HepG2 (cell line): ENCODE data around the gene ATG9A. TPM values are rescaled to one million over a fixed set of nuclear protein-coding genes. Genes with fewer than 3 reads are reported as not detected.

Source experiments
- ARID2 ChIP-seq: sonication (generic); formaldehyde crosslinking; IDR thresholded peaks from 2 replicates; pipeline ENCODE4 v1.8.1; 2022; ENCODE audit warnings: mild to moderate bottlenecking, missing genetic modification reagents, borderline replicate concordance
- ATF5 ChIP-seq: sonication (generic); formaldehyde crosslinking; IDR thresholded peaks from 2 replicates; pipeline ENCODE4 v1.4.0; 2020; ENCODE audit warnings: mild to moderate bottlenecking, low read depth, missing genetic modification reagents
- CBX2 ChIP-seq, 2 experiments: fragments of 200-600 bp in 1 of 2; sonication (generic); formaldehyde crosslinking in 1 of 2; IDR thresholded peaks; 2 replicates each; pipeline versions ENCODE4 v1.7.0 to v1.8.1; 2018 to 2022; ENCODE audit warnings: low read depth in 2 of 2, low read length in 1 of 2, mild to moderate bottlenecking in 1 of 2, missing genetic modification reagents in 1 of 2
- CBX5 ChIP-seq: sonication (generic); formaldehyde crosslinking; IDR thresholded peaks from 2 replicates; pipeline ENCODE4 v1.4.0; 2020; ENCODE audit warnings: missing genetic modification reagents, borderline replicate concordance
- CCAR2 ChIP-seq: fragments of 200-400 bp; formaldehyde crosslinking; optimal IDR thresholded peaks from 2 replicates; pipeline ENCODE3; 2018; ENCODE audit warnings: low read depth, mild to moderate bottlenecking, low read length, moderate library complexity
- CEBPZ ChIP-seq: IDR thresholded peaks from 2 replicates; pipeline ENCODE4 v1.6.1; 2012; ENCODE audit warnings: low read length, improper control_type of control experiment
- HINFP ChIP-seq: sonication (generic); formaldehyde crosslinking; IDR thresholded peaks from 2 replicates; pipeline ENCODE4 v1.4.0; 2020; ENCODE audit warnings: low read depth, mild to moderate bottlenecking, missing genetic modification reagents
- HMG20B ChIP-seq: conservative IDR thresholded peaks from 2 replicates; pipeline ENCODE4 v1.6.1; 2016; ENCODE audit warnings: missing genetic modification reagents, missing compliant biosample characterization
- MIXL1 ChIP-seq: IDR thresholded peaks from 2 replicates; pipeline ENCODE4 v1.6.1; 2016
- MTA3 ChIP-seq: sonication (generic); formaldehyde crosslinking; IDR thresholded peaks from 2 replicates; pipeline ENCODE4 v1.4.0; 2020; ENCODE audit warnings: missing genetic modification reagents
- MXD3 ChIP-seq: IDR thresholded peaks from 2 replicates; pipeline ENCODE4 v1.6.1; 2016; ENCODE audit warnings: mild to moderate bottlenecking, missing biosample characterization, missing genetic modification reagents
- PHB2 ChIP-seq: fragments of 450-650 bp; IDR thresholded peaks from 2 replicates; pipeline ENCODE4 v1.6.1; 2018; ENCODE audit not compliant: partially characterized antibody
- SPEN ChIP-seq: sonication (generic); formaldehyde crosslinking; IDR thresholded peaks from 2 replicates; pipeline ENCODE4 v1.5.1; 2020; ENCODE audit warnings: low read depth, mild to moderate bottlenecking, missing genetic modification reagents
- ZBTB34 ChIP-seq: sonication (generic); formaldehyde crosslinking; IDR thresholded peaks from 2 replicates; pipeline ENCODE4 v1.8.0; 2022; ENCODE audit warnings: mild to moderate bottlenecking, missing genetic modification reagents
- ZBTB38 ChIP-seq: sonication (generic); formaldehyde crosslinking; IDR thresholded peaks from 2 replicates; pipeline ENCODE4 v1.5.1; 2020; ENCODE audit warnings: mild to moderate bottlenecking, missing genetic modification reagents
- ZBTB43 ChIP-seq: sonication (generic); formaldehyde crosslinking; conservative IDR thresholded peaks from 2 replicates; pipeline ENCODE4 v1.4.0; 2020; ENCODE audit warnings: missing genetic modification reagents
- ZNF414 ChIP-seq: sonication (generic); formaldehyde crosslinking; IDR thresholded peaks from 2 replicates; pipeline ENCODE4 v1.5.0; 2020; ENCODE audit warnings: missing genetic modification reagents
- ZNF563 ChIP-seq: sonication (generic); formaldehyde crosslinking; IDR thresholded peaks from 2 replicates; pipeline ENCODE4 v1.8.0; 2022; ENCODE audit warnings: mild to moderate bottlenecking, moderate library complexity, missing genetic modification reagents
- ZNF670 ChIP-seq: sonication (generic); formaldehyde crosslinking; IDR thresholded peaks from 2 replicates; pipeline ENCODE4 v1.8.0; 2022; ENCODE audit warnings: mild to moderate bottlenecking, missing genetic modification reagents, borderline replicate concordance
- polyA plus RNA-seq, 8 experiments: library from polyadenylated mRNA; depleted of rRNA in 3 of 8; stranded (reverse) in 7 of 8; unstranded in 1 of 8; fragments of >200 nt; fragmentation: Illumina TruSeq in 4 of 8; extraction: Trizol in 4 of 8; gene quantifications; 2 replicates each; pipeline versions ENCODE4 v1.2.1 to v1.2.3, GENCODE V29; 2011 to 2016; ENCODE audit warnings: low read depth in 4 of 8, missing spikeins in 1 of 8, mixed read lengths in 1 of 8; ENCODE audit not compliant: insufficient read depth in 1 of 8
- total RNA-seq, 5 experiments: library from RNA; depleted of rRNA; stranded (reverse); fragments of >200 nt; fragmentation: Illumina TruSeq; extraction: Trizol; gene quantifications; 2 replicates each; pipeline ENCODE4 v1.2.3, GENCODE V29; 2016; ENCODE audit warnings: low read depth in 1 of 5

Gene ATG9A
- total and polyA plus RNA-seq, 2 of the 13 experiments (the other 11 are each of a cell fraction or from before 2014, with no cell fraction given): 35.0 to 131 TPM

GRCh38 chr2:219176818-219177551, 52.5 kb downstream of the ATG9A start, which contains the start of gene CNPPD1 (continued):
- no peak for TF ChIP-seq ARID2 (CRISPR knock-in tag)
- peak; percentile 98 for TF ChIP-seq ZNF563 (CRISPR knock-in tag)
- peak; percentile 80; the same call in 1 of the 2 replicates for TF ChIP-seq ATF5 (CRISPR knock-in tag)
- peak; percentile 96 for TF ChIP-seq MXD3
- TF ChIP-seq ZNF670 (CRISPR knock-in tag): peak; percentile 98
- TF ChIP-seq ZBTB34: peak; percentile 86
- TF ChIP-seq CBX5 (CRISPR knock-in tag): peak; percentile 87; the same call in 1 of the 2 replicates
- TF ChIP-seq ZBTB43 (CRISPR knock-in tag): peak; percentile 96
- TF ChIP-seq MTA3 (CRISPR knock-in tag): no peak
- TF ChIP-seq ZBTB38 (CRISPR knock-in tag): peak; percentile 96
- no peak for TF ChIP-seq CCAR2
- TF ChIP-seq MIXL1 (CRISPR knock-in tag): no peak
- TF ChIP-seq ZNF414 (CRISPR knock-in tag): peak; percentile 98
- TF ChIP-seq HMG20B (CRISPR knock-in tag): no peak
- no peak for TF ChIP-seq PHB2
- no peak for TF ChIP-seq CBX2 (IDR thresholded peaks at IDR 0.05; ENCODE audit: low read depth, low read length)
- no peak for TF ChIP-seq CBX2 (CRISPR knock-in tag; IDR thresholded peaks at IDR 0.05; ENCODE audit: low read depth)
- TF ChIP-seq SPEN (CRISPR knock-in tag): peak; percentile 97
- peak; percentile 95 for TF ChIP-seq HINFP (CRISPR knock-in tag)
- TF ChIP-seq CEBPZ: no peak
